Gastrocnemius medialis (tissue), 4 donors: ENCODE data around the gene MSRB3. TPM values are rescaled to one million over a fixed set of nuclear protein-coding genes. Genes with fewer than 3 reads are reported as not detected.

Experiments used
- ATAC-seq, 2 donors: fragments of 150-250 bp; one replicate each; pipeline ENCODE4 v1.9.1; 2016
- DNase-seq, 2 donors: peaks; one replicate each; pipeline ENCODE4 v3.0.0-alpha.2; 2019
- H3K27ac ChIP-seq, 4 donors: fragments of 200-600 bp; sonication (generic); 1 replicate in 1 of 4; 2 replicates in 3 of 4; pipeline ENCODE4 v1.5.1; 2016 to 2018; ENCODE audit warnings: mild to moderate bottlenecking in 2 of 4, moderate library complexity in 1 of 4
- H3K27me3 ChIP-seq, 3 donors: fragments of 200-600 bp; sonication (generic) in 2 of 3; 1 replicate in 1 of 3; 2 replicates in 2 of 3; pipeline versions ENCODE4 v1.5.1 to v1.6.0; 2016 to 2019; ENCODE audit warnings: mild to moderate bottlenecking in 1 of 3, moderate library complexity in 1 of 3
- H3K36me3 ChIP-seq, 2 donors: fragments of 200-600 bp; sonication (generic) in 1 of 2; one replicate each; pipeline ENCODE4 v1.5.1; 2017 to 2018
- H3K4me1 ChIP-seq, 2 donors: fragments of 200-600 bp; sonication (generic) in 1 of 2; one replicate each; pipeline ENCODE4 v1.5.1; 2016 to 2017; ENCODE audit warnings: mild to moderate bottlenecking in 2 of 2
- H3K4me3 ChIP-seq, 4 donors: fragments of 200-600 bp; sonication (generic) in 3 of 4; 1 replicate in 1 of 4; 2 replicates in 3 of 4; pipeline ENCODE4 v1.5.1; 2016 to 2019; ENCODE audit warnings: mild to moderate bottlenecking in 2 of 4
- H3K9me3 ChIP-seq, 3 donors: fragments of 200-600 bp; sonication (generic) in 2 of 3; 1 replicate in 1 of 3; 2 replicates in 2 of 3; pipeline ENCODE4 v1.5.1; 2016 to 2019
- CTCF ChIP-seq, 5 experiments: fragments of 450-650 bp in 3 of 5; fragments of 200-600 bp in 2 of 5; sonication (generic) in 2 of 5; IDR thresholded peaks in 4 of 5; conservative IDR thresholded peaks in 1 of 5; 1 replicate in 4 of 5; 2 replicates in 1 of 5; pipeline ENCODE4 v1.5.1; 2016 to 2019; ENCODE audit warnings: antibody characterized with exemption in 5 of 5, mild to moderate bottlenecking in 3 of 5, moderate library complexity in 3 of 5
- POLR2A ChIP-seq, 2 donors: fragments of 450-650 bp; IDR thresholded peaks; one replicate each; pipeline ENCODE4 v1.6.1; 2017; ENCODE audit warnings: antibody characterized with exemption in 2 of 2, mild to moderate bottlenecking in 2 of 2, moderate library complexity in 2 of 2
- in situ Hi-C, 4 donors: fragments of 200-750 bp; cut with MboI; loops; one replicate each; pipeline versions ENCODE4 v1.15.0 to v1.8.0; 2017; ENCODE audit warnings: low sequenced_read_pairs in 4 of 4
- intact Hi-C: fragments of 100-400 bp; cut with DNase I; formaldehyde crosslinking; loops from one replicate; pipeline ENCODE4 v1.15.1; 2023; ENCODE audit warnings: low total_unique reads
- total RNA-seq, 4 donors: library from RNA; depleted of rRNA; stranded (reverse); fragments of >200 nt; gene quantifications; one replicate each; pipeline versions ENCODE4 v1.1.0 to v1.2.3, GENCODE V29; 2016

MSRB3 gene
- total RNA-seq, 4 donors from 2014 or later, result 29.0 to 59.0 (median 47.3) TPM

- Histone ChIP-seq H3K36me3 (peaks cover 0 to under 1% of the 10 kb centered on the region in 2 donors), H3K9me3 (no peaks in the 10 kb centered on the region), H3K4me1 (no peaks in the 10 kb centered on the region), H3K4me3 (no peak overlapping the region), H3K27me3 (no peaks in the 10 kb centered on the region), H3K27ac (no peak overlapping the region)
- intact Hi-C loops, result no loop called here
- TF ChIP-seq POLR2A (IDR thresholded peaks at IDR 0.05) (no peak), CTCF (IDR thresholded peaks at IDR 0.05 in 4 of 5, conservative IDR thresholded peaks at IDR 0.05 in 1 of 5) (no peak)
- in situ Hi-C loops, result no loop called here
- ATAC-seq (no peak), DNase-seq (no peak)
Measured at GRCh38 chr12:65372574-65372973, 94.1 kb downstream of the MSRB3 start.

GRCh38 chr12:65384240-65384639 lies 105.8 kb downstream of the MSRB3 start:
- H3K27me3 ChIP-seq, result no peaks in the 10 kb centered on the region
- no peaks in the 10 kb centered on the region for H3K36me3 ChIP-seq
- H3K4me3 ChIP-seq, result no peak overlapping the region
- H3K27ac ChIP-seq, result no peak overlapping the region
- no peaks in the 10 kb centered on the region for H3K9me3 ChIP-seq
- intact Hi-C loops (no loop called here), in situ Hi-C loops (no loop called here)
- TF ChIP-seq POLR2A (IDR thresholded peaks at IDR 0.05) (no peak), CTCF (IDR thresholded peaks at IDR 0.05 in 4 of 5, conservative IDR thresholded peaks at IDR 0.05 in 1 of 5) (no peak)
- DNase-seq, result no peak
- no peak for ATAC-seq
- H3K4me1 ChIP-seq, result no peaks in the 10 kb centered on the region

- Histone ChIP-seq H3K27ac (no peak overlapping the region), H3K9me3 (no peaks in the 10 kb centered on the region), H3K36me3 (no peaks in the 10 kb centered on the region), H3K27me3 (no peaks in the 10 kb centered on the region), H3K4me1 (no peaks in the 10 kb centered on the region), H3K4me3 (no peak overlapping the region)
- intact Hi-C loops, result no loop called here
- TF ChIP-seq CTCF (IDR thresholded peaks at IDR 0.05 in 4 of 5, conservative IDR thresholded peaks at IDR 0.05 in 1 of 5) (no peak), POLR2A (IDR thresholded peaks at IDR 0.05) (no peak)
- in situ Hi-C loops, result no loop called here
- DNase-seq (no peak), ATAC-seq (no peak)
Measured at GRCh38 chr12:65387396-65387795, 108.9 kb downstream of the MSRB3 start.

- ATAC-seq, result no peak
- Histone ChIP-seq H3K27ac (no peak overlapping the region), H3K27me3 (no peaks in the 10 kb centered on the region), H3K4me1 (no peaks in the 10 kb centered on the region), H3K36me3 (no peaks in the 10 kb centered on the region), H3K9me3 (no peaks in the 10 kb centered on the region), H3K4me3 (no peak overlapping the region)
- in situ Hi-C loops (no loop called here), intact Hi-C loops (no loop called here)
- TF ChIP-seq POLR2A (IDR thresholded peaks at IDR 0.05) (no peak), CTCF (IDR thresholded peaks at IDR 0.05 in 4 of 5, conservative IDR thresholded peaks at IDR 0.05 in 1 of 5) (no peak)
- DNase-seq, result no peak
Measured at GRCh38 chr12:65389436-65389835, 111.0 kb downstream of the MSRB3 start.

- Histone ChIP-seq H3K36me3 (no peaks in the 10 kb centered on the region), H3K27me3 (no peaks in the 10 kb centered on the region), H3K4me3 (no peak overlapping the region), H3K9me3 (no peaks in the 10 kb centered on the region), H3K4me1 (no peaks in the 10 kb centered on the region), H3K27ac (no peak overlapping the region)
- TF ChIP-seq POLR2A (IDR thresholded peaks at IDR 0.05), result no peak
- no peak for TF ChIP-seq CTCF (IDR thresholded peaks at IDR 0.05 in 4 of 5, conservative IDR thresholded peaks at IDR 0.05 in 1 of 5)
- in situ Hi-C loops, result no loop called here
- intact Hi-C loops, result no loop called here
- no peak for DNase-seq
- no peak for ATAC-seq
Measured at GRCh38 chr12:65391711-65392110, 113.2 kb downstream of the MSRB3 start.
